K562 (cell line): ENCODE data around the gene RAD52. TPM values are rescaled to one million over a fixed set of nuclear protein-coding genes. Genes with fewer than 3 reads are reported as not detected.
A peak's percentile ranks its signal among the peaks of the same experiment; 100 is the strongest.

Source experiments
- ARID1B ChIP-seq: fragments of 450-650 bp; IDR thresholded peaks from 2 replicates; pipeline ENCODE4 v1.6.1; 2016; ENCODE audit warnings: antibody characterized with exemption, mild to moderate bottlenecking, inconsistent platforms
- ARID3A ChIP-seq: IDR thresholded peaks from 2 replicates; pipeline ENCODE4 v1.6.1; 2012; ENCODE audit warnings: low read depth, low read length, improper control_type of control experiment, borderline replicate concordance
- ARNT ChIP-seq, 2 experiments: fragments of 450-650 bp; IDR thresholded peaks; 2 replicates each; pipeline ENCODE4 v1.6.1; 2016; ENCODE audit warnings: mild to moderate bottlenecking in 1 of 2
- CREB5 ChIP-seq: fragments of 250-450 bp; sonication (Bioruptor Pico); IDR thresholded peaks from 2 replicates; pipeline ENCODE4 v1.5.0; 2020; ENCODE audit warnings: mild to moderate bottlenecking
- CREM ChIP-seq: IDR thresholded peaks from 2 replicates; pipeline ENCODE4 v1.6.1; 2014; ENCODE audit warnings: antibody characterized with exemption, low read depth
- CTBP1 ChIP-seq: fragments of 450-650 bp; IDR thresholded peaks from 2 replicates; pipeline ENCODE4 v1.6.1; 2016; ENCODE audit warnings: borderline replicate concordance
- DLX4 ChIP-seq: fragments of 250-450 bp; sonication (Bioruptor Pico); IDR thresholded peaks from 2 replicates; pipeline ENCODE4 v1.6.1; 2021; ENCODE audit warnings: mild to moderate bottlenecking
- ERF ChIP-seq: fragments of 450-650 bp; formaldehyde crosslinking; IDR thresholded peaks from 2 replicates; pipeline ENCODE4 v1.4.0; 2020; ENCODE audit warnings: mild to moderate bottlenecking, mixed read lengths
- GABPB2 ChIP-seq: fragments of 250-450 bp; sonication (Bioruptor Pico); conservative IDR thresholded peaks from 2 replicates; pipeline ENCODE4 v1.5.1; 2021; ENCODE audit warnings: mild to moderate bottlenecking
- GATA2 ChIP-seq: sonication (generic); formaldehyde crosslinking; IDR thresholded peaks from 2 replicates; pipeline ENCODE4 v1.4.0; 2020; ENCODE audit warnings: mild to moderate bottlenecking, missing genetic modification reagents
- HCFC1 ChIP-seq: IDR thresholded peaks from 2 replicates; pipeline ENCODE4 v1.6.1; 2012; ENCODE audit warnings: low read depth, low read length, improper control_type of control experiment
- MAFG ChIP-seq: fragments of 450-650 bp; conservative IDR thresholded peaks from 2 replicates; pipeline ENCODE4 v1.6.1; 2016; ENCODE audit warnings: missing genetic modification characterization, missing compliant biosample characterization
- NFE2L1 ChIP-seq: fragments of 450-650 bp; IDR thresholded peaks from 2 replicates; pipeline ENCODE4 v1.6.1; 2016; ENCODE audit warnings: missing genetic modification characterization, low read depth, mild to moderate bottlenecking, missing compliant biosample characterization, moderate library complexity, borderline replicate concordance
- PCBP1 ChIP-seq: fragments of 200-400 bp; formaldehyde crosslinking; IDR thresholded peaks from 2 replicates; pipeline ENCODE4 v1.6.1; 2018; ENCODE audit warnings: mild to moderate bottlenecking, low read depth, low read length; ENCODE audit not compliant: poor library complexity, severe bottlenecking
- POLR2B ChIP-seq: fragments of 450-650 bp; IDR thresholded peaks from 2 replicates; pipeline ENCODE4 v1.6.1; 2018; ENCODE audit warnings: low read depth; ENCODE audit not compliant: partially characterized antibody
- TRIM24 ChIP-seq, 2 experiments: fragments of 450-650 bp; IDR thresholded peaks; 2 replicates each; pipeline ENCODE4 v1.6.1; 2016
- VEZF1 ChIP-seq: fragments of 200-800 bp; sonication (Bioruptor generic); IDR thresholded peaks from 2 replicates; pipeline ENCODE4 v1.6.1; 2017; ENCODE audit warnings: missing genetic modification characterization, missing compliant biosample characterization
- ZBTB9 ChIP-seq: fragments of 450-650 bp; formaldehyde crosslinking; IDR thresholded peaks from 2 replicates; pipeline ENCODE4 v1.4.0; 2020; ENCODE audit warnings: mild to moderate bottlenecking, moderate library complexity
- ZEB2 ChIP-seq: fragments of 450-650 bp; IDR thresholded peaks from 2 replicates; pipeline ENCODE4 v1.6.1; 2016
- ZKSCAN8 ChIP-seq: fragments of 200-800 bp; sonication (Bioruptor generic); IDR thresholded peaks from 2 replicates; pipeline ENCODE4 v1.6.1; 2016; ENCODE audit warnings: missing genetic modification characterization, missing compliant biosample characterization
- polyA plus RNA-seq, 8 experiments: library from polyadenylated mRNA; depleted of rRNA in 4 of 8; stranded (reverse) in 5 of 8; unstranded in 3 of 8; fragments of >200 nt; fragmentation: Nextera tagmentation in 2 of 8; fragmentation: Illumina TruSeq in 1 of 8; extraction: Ambion mirVana in 2 of 8; extraction: Trizol in 1 of 8; gene quantifications; 2 replicates each; pipeline versions ENCODE4 v1.2.1 to v1.2.3, GENCODE V29; 2011 to 2014; ENCODE audit warnings: inconsistent platforms in 1 of 8, missing spikeins in 1 of 8
- total RNA-seq, 7 experiments: library from RNA; depleted of rRNA in 6 of 7; stranded (reverse); fragments of >200 nt in 6 of 7; fragmentation: Illumina TruSeq in 2 of 7; extraction: Trizol in 2 of 7; gene quantifications; 2 replicates each; pipeline versions ENCODE4 v1.2.1 to v1.2.3, GENCODE V29; 2011 to 2021; ENCODE audit warnings: low replicate concordance in 1 of 7

The RAD52 gene
- total and polyA plus RNA-seq, 9 of the 15 experiments (the other 6 are each of a cell fraction or from before 2014, with no cell fraction given) = 1.3 to 15.9 (median 9.3) TPM

- no peak for TF ChIP-seq CREB5 (CRISPR knock-in tag)
- 0 out of 2 replicates have a peak, but pooled peaks have one; percentile 37 for TF ChIP-seq CTBP1
- no peak for TF ChIP-seq DLX4 (CRISPR knock-in tag)
- TF ChIP-seq ARID1B = no peak
- no peak for TF ChIP-seq MAFG
- no peak for TF ChIP-seq ARNT (IDR thresholded peaks at IDR 0.05)
- no peak for TF ChIP-seq NFE2L1 (tag)
- TF ChIP-seq ERF (CRISPR knock-in tag) = no peak
- peak; percentile 55 for TF ChIP-seq VEZF1 (CRISPR knock-in tag)
- peak; percentile 1 for TF ChIP-seq PCBP1
- TF ChIP-seq ZBTB9 = no peak
- no peak for TF ChIP-seq ARID3A
- no peak for TF ChIP-seq CREM
- TF ChIP-seq ZKSCAN8 = no peak
- TF ChIP-seq POLR2B = no peak
- no peak for TF ChIP-seq GATA2 (CRISPR knock-in tag)
- 0 out of 2 replicates have a peak, but pooled peaks have one; percentile 33 for TF ChIP-seq ZEB2
- no peak for TF ChIP-seq TRIM24 (IDR thresholded peaks at IDR 0.05)
- TF ChIP-seq HCFC1 = no peak
- no peak for TF ChIP-seq GABPB2 (CRISPR knock-in tag)
These were observed 42.1 kb upstream of the RAD52 start (continued) for GRCh38 chr12:991350-992333.
